ENCODE data around the gene MRNIP. TPM values are rescaled to one million over a fixed set of nuclear protein-coding genes. Genes with fewer than 3 reads are reported as not detected.

The MRNIP gene, protein sequence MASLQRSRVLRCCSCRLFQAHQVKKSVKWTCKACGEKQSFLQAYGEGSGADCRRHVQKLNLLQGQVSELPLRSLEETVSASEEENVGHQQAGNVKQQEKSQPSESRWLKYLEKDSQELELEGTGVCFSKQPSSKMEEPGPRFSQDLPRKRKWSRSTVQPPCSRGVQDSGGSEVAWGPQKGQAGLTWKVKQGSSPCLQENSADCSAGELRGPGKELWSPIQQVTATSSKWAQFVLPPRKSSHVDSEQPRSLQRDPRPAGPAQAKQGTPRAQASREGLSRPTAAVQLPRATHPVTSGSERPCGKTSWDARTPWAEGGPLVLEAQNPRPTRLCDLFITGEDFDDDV
- total RNA-seq: 55.3 TPM

GRCh38 chr5:179858586-179859427 is at the start of gene MRNIP:
Gene MRNIP, minus strand, starts transcription at chr5:179858817. Its CDS starts 21 bp downstream, at chr5:179858796.

DNA sequence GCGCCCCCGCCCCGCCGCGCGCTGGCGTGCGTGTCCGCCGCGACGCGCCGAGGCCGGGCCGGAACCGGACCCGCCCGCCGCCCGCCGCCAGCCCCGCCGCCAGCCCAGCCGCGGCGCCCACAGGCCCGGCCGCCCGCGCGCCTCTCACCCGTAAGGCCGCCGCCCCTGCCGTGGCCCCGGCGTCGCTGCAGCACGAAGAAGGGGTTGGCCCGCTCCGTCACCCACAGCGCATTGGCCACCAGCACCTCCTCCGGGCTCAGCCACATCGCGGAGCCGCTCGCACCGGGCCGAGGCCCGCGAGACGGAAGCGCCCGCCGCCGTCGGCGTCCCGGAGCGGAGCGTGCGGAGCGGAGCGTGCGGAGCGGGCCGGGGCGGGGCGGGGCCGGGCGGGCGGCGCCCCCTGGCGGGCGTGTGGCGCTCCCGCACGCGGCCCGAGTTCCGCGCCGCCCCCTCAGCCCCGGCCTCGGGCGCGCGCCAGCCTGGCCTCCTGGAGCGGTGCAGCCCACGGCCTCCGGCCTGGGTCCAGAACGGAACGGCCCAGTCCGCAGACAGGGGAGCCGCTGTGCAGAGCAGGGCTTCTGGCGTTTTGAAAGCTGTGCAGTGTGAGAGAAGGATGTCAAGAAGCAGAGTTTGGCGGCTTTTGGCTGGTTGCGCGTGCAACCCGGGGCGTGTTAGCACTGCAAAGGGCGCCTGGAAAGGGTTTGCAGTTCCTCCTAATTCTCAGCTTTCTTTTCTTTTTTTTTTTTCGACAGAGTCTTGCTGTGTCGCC is 49.1 kb upstream of the MRNIP start, which contains the start of gene TBC1D9B:
TSS of gene TBC1D9B (minus strand) at position 342 of the 769 bp plus-strand sequence. CDS start at position 266, 76 bp downstream.

DNA sequence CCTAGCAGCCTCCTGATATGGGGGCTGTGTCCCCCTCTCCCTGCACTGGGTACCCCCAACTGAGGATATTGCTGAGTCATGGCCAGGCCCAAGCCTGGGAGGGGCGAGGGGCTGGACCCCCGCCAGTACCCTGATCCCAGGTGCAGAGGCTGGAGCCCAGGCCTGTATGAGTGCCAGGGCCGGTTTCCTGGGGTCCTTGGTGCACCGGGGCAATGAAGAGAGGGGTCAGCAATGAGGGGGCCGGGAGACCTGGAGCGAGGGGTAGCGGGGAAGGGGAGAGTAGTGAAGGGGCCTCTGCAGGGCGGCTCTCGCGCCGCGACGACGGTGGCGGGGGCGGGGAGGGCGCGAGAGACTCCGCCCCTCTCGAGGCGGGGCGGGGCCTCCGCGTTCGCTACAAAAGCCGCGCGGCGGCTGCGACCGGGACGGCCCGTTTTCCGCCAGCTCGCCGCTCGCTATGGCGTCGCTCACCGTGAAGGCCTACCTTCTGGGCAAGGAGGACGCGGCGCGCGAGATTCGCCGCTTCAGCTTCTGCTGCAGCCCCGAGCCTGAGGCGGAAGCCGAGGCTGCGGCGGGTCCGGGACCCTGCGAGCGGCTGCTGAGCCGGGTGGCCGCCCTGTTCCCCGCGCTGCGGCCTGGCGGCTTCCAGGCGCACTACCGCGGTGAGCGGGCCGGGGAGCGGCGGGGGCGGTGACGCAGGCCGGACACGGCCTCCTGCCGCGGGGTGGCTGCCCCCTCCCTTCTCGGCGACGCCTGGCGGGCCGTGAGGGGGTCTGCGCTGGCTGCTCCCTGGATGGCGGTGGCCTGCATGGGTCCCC is 37.9 kb downstream of the MRNIP start, which contains the start of gene SQSTM1:
TSS of gene SQSTM1 (plus strand) at position 423 of the 815 bp plus-strand sequence. CDS start at position 455, 32 bp downstream.

DNA sequence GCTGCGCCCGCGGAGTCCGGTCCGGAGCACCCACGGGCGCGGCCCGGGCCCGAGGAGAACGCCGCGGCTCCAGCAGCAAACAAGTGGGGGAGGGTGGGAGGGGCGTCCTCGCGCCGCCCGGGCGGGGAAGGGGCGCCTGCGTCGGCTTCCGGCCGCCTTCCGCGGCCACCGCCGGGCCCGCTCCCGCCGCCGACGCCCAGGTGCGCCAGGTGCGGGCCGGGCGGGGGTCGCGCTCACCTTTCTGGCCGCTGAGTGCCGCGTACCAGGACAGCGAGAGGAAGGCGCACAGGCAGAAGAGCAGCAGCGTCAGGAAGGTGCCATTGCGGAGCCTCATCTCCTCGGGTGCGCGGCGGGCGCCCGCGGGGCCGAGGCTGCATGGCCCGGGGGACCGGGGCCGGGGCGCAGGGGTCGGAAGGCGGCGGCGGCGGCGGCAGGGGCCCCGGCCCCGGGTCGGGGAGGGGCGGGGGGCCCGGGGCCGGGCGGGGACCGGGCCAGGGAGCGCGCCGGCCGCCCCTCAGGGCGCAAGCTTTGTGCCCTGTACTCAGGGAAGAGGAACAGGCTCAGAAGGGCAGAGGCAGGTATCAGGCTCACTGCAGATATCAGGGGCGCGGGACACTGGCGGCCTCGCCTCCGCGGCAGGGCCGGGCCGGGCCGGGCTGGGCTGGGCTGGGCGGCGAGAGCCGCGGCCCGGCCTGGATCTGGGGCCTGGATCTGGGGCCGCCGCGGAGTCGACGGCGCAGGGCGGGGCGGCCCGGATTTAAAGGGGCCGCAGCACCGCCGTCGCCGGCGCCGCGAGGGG is 52.2 kb downstream of the MRNIP start, which contains the start of gene MGAT4B:
TSS of gene MGAT4B (minus strand) at position 617 of the 799 bp plus-strand sequence. CDS start at position 334, 283 bp downstream.

GRCh38 chr5:179793468-179794139 is 65.0 kb downstream of the MRNIP start, which contains the start of gene LTC4S:
Gene LTC4S, plus strand, starts transcription at chr5:179793986. Its CDS starts 95 bp downstream, at chr5:179794081.

Other genes starting within 250 kb of the MRNIP start
- 1,077 TPM for gene HNRNPH1, start 235.1 kb downstream of the MRNIP start, total RNA-seq
- gene CBY3, start 177.8 kb downstream of the MRNIP start, total RNA-seq: not detected
- gene CANX, start 159.8 kb downstream of the MRNIP start, total RNA-seq: 459 TPM
- 33.5 TPM for gene MAML1, start 126.0 kb downstream of the MRNIP start, total RNA-seq
- gene LTC4S, start 64.8 kb downstream of the MRNIP start, total RNA-seq: 1.1 TPM
- gene MGAT4B, start 52.0 kb downstream of the MRNIP start, total RNA-seq: 67.3 TPM
- 122 TPM for gene SQSTM1, start 37.9 kb downstream of the MRNIP start, total RNA-seq
- gene TBC1D9B, start 49.1 kb upstream of the MRNIP start, total RNA-seq: 62.9 TPM
- 89.7 TPM for gene RNF130, start 212.9 kb upstream of the MRNIP start, total RNA-seq